SU-DHL-6 (cell line): ENCODE results near the gene CLIP2.
"Not testable (repeated sequence)": the region's sequence is repeated elsewhere in the genome, so short reads cannot be mapped to it uniquely, and the experiment has no call there.

ENCODE experiments used
- H2AFZ ChIP-seq: fragments of 200-600 bp; sonication (generic); 2 replicates; pipeline ENCODE4 v1.6.1; 2014; ENCODE audit warnings: low read depth, mild to moderate bottlenecking, moderate library complexity, mixed read lengths, antibody characterized with exemption, low read length; ENCODE audit not compliant: severe bottlenecking
- H3F3A ChIP-seq: fragments of 200-600 bp; shearing (Covaris generic); 2 replicates; pipeline ENCODE4 v1.6.0; 2016; ENCODE audit warnings: antibody characterized with exemption, mild to moderate bottlenecking; ENCODE audit not compliant: insufficient read depth
- H3K27ac ChIP-seq: fragments of 200-600 bp; sonication (generic); 2 replicates; pipeline ENCODE4 v1.5.1; 2016; ENCODE audit warnings: low read depth, mild to moderate bottlenecking, low read length, moderate library complexity, mixed read lengths
- H3K27me3 ChIP-seq: fragments of 200-600 bp; sonication (generic), shearing (Covaris generic); 2 replicates; pipeline ENCODE4 v1.6.0; 2014; ENCODE audit warnings: mild to moderate bottlenecking, low read length
- H3K36me3 ChIP-seq: fragments of 200-600 bp; sonication (generic); 2 replicates; pipeline ENCODE4 v1.6.1; 2014; ENCODE audit warnings: mild to moderate bottlenecking, low read length, mixed read lengths
- H3K4me2 ChIP-seq: fragments of 300-600, 200-600 bp; shearing (Covaris generic), sonication (generic); 2 replicates; pipeline ENCODE4 v1.6.0; 2014; ENCODE audit warnings: low read length, low read depth, mild to moderate bottlenecking; ENCODE audit not compliant: poor library complexity, severe bottlenecking
- H3K4me3 ChIP-seq: fragments of 200-600 bp; sonication (generic); 2 replicates; pipeline ENCODE4 v1.5.1; 2014; ENCODE audit warnings: antibody characterized with exemption, low read length, mild to moderate bottlenecking, mixed read lengths; ENCODE audit not compliant: insufficient read depth, poor library complexity, severe bottlenecking
- H3K79me2 ChIP-seq: fragments of 200-600 bp; sonication (generic); 2 replicates; pipeline ENCODE4 v1.6.1; 2014; ENCODE audit warnings: mild to moderate bottlenecking, low read length, moderate library complexity; ENCODE audit not compliant: insufficient read depth
- H3K9ac ChIP-seq: fragments of 200-600 bp; sonication (generic); 2 replicates; pipeline ENCODE4 v1.7.0; 2014; ENCODE audit warnings: mild to moderate bottlenecking, low read length
- H3K9me2 ChIP-seq: fragments of 200-600 bp; sonication (generic); replicated peaks from 2 replicates; pipeline ENCODE4 v1.6.1; 2014; ENCODE audit warnings: low read length; ENCODE audit not compliant: insufficient read depth
- H3K9me3 ChIP-seq: fragments of 200-600 bp; sonication (generic); 2 replicates; pipeline ENCODE4 v1.6.1; 2014; ENCODE audit warnings: low read length, mixed read lengths; ENCODE audit not compliant: insufficient read depth
- H4K20me1 ChIP-seq: fragments of 200-600 bp; sonication (generic); 2 replicates; pipeline ENCODE4 v1.6.1; 2014; ENCODE audit warnings: low read depth, mild to moderate bottlenecking, antibody characterized with exemption, low read length, moderate library complexity, mixed read lengths
- CTCF ChIP-seq: fragments of 200-600 bp; sonication (generic); IDR thresholded peaks from one replicate; pipeline ENCODE4 v1.5.1; 2017; ENCODE audit warnings: antibody characterized with exemption, mild to moderate bottlenecking, low read length, moderate library complexity; ENCODE audit not compliant: insufficient read depth, poor library complexity, severe bottlenecking
- EZH2phosphoT487 ChIP-seq: fragments of 200-600 bp; sonication (generic), shearing (Covaris generic); conservative IDR thresholded peaks from 2 replicates; pipeline ENCODE4 v1.6.1; 2018; ENCODE audit warnings: mild to moderate bottlenecking, antibody characterized with exemption, low read length, moderate library complexity, mixed read lengths

CLIP2 gene

GRCh38 chr7:74387606-74388005 lies 98.4 kb downstream of the CLIP2 start:
- no peaks in the 10 kb centered on the region for H3K27me3 ChIP-seq
- no peaks in the 10 kb centered on the region for H3K9me3 ChIP-seq
- no peaks in the 10 kb centered on the region for H3F3A ChIP-seq
- no peaks in the 10 kb centered on the region for H3K36me3 ChIP-seq
- no peaks in the 10 kb centered on the region for H3K79me2 ChIP-seq
- no peaks in the 10 kb centered on the region for H3K9me2 ChIP-seq
- TF ChIP-seq EZH2phosphoT487 (no peak), CTCF (no peak)
- no peak overlapping the region for H2AFZ ChIP-seq
- no peak overlapping the region for H3K9ac ChIP-seq
- no peak overlapping the region for H3K4me2 ChIP-seq
- H3K4me3 ChIP-seq = no peak overlapping the region
- H4K20me1 ChIP-seq = no peaks in the 10 kb centered on the region
- H3K27ac ChIP-seq = no peak overlapping the region

- Histone ChIP-seq H3K4me2 (no peak overlapping the region), H2AFZ (no peak overlapping the region), H3K79me2 (no peaks in the 10 kb centered on the region), H4K20me1 (no peaks in the 10 kb centered on the region), H3K9me3 (no peaks in the 10 kb centered on the region), H3K4me3 (no peak overlapping the region), H3F3A (no peaks in the 10 kb centered on the region), H3K27ac (no peak overlapping the region), H3K9ac (no peak overlapping the region), H3K9me2 (no peaks in the 10 kb centered on the region), H3K36me3 (no peaks in the 10 kb centered on the region), H3K27me3 (no peaks in the 10 kb centered on the region)
- TF ChIP-seq CTCF (no peak), EZH2phosphoT487 (no peak)
Observed at GRCh38 chr7:74388880-74389415, 99.7 kb downstream of the CLIP2 start.

GRCh38 chr7:74393722-74394121 lies 104.5 kb downstream of the CLIP2 start:
- not testable (repeated sequence) for H3K9me3 ChIP-seq, H3K4me3 ChIP-seq, H2AFZ ChIP-seq, H3K9ac ChIP-seq, H3K27ac ChIP-seq, H3K4me2 ChIP-seq, H3K79me2 ChIP-seq, H3F3A ChIP-seq, H4K20me1 ChIP-seq, H3K36me3 ChIP-seq, H3K27me3 ChIP-seq, H3K9me2 ChIP-seq

- H3K27me3 ChIP-seq, H2AFZ ChIP-seq, H4K20me1 ChIP-seq, H3K9ac ChIP-seq, H3F3A ChIP-seq, H3K4me2 ChIP-seq, H3K36me3 ChIP-seq, H3K9me2 ChIP-seq, H3K79me2 ChIP-seq, H3K27ac ChIP-seq, H3K4me3 ChIP-seq, H3K9me3 ChIP-seq: not testable (repeated sequence)
Observed at GRCh38 chr7:74394601-74395000, 105.4 kb downstream of the CLIP2 start.
